ENCODE results near the gene CD81. TPM values are rescaled to one million over a fixed set of nuclear protein-coding genes. Genes with fewer than 3 reads are reported as not detected.

CD81 gene
- total RNA-seq, 1 experiment from 2014 or later: 296 TPM

DNA sequence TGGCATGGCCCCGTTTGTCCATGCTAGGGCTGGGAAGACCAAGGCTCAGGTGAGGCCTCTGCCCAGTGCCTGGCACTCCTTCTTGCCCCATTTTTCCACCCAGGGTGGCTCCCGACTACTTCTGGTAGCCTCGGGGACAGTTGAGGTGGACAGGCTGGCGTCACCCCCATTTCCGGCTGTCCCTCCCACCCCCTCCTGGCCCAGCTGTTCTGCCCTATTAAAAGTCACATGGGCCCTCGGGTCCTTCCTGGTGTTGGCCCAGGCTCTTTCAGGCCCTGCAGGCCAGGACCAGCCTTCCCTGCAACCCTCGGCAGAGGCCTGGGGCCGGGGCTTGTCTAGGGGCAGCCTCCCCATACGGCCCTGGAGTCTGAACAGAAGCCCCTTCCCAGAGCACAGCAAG is 9.5 kb downstream of the CD81 start:
- peaks cover 7 to 8% of the 10 kb centered on the region in 2 experiments; a peak in 2 of 4 replicates for H3K36me3 ChIP-seq (ENCODE audit: control insufficient read depth in 1 of 2, insufficient read depth in 2 of 2, low read length in 2 of 2)
- RAD21 ChIA-PET (ENCODE audit: low non-redundant PET in 1 of 2, low total read pairs in 2 of 2, uncharacterized antibody in 2 of 2, unreplicated experiment in 2 of 2): no interaction called here
- CTCF ChIA-PET: interaction anchor here (0.8 kb wide), 1 partner anchor 14 kb away, joined by 3 read pairs; the partner anchor contains the start of gene TSSC4

More for the DNA sequence above, 9.5 kb downstream of the CD81 start:
- Histone ChIP-seq H3K79me2 (ENCODE audit: insufficient read depth, low read length) (peaks cover 97% of the 10 kb centered on the region), H3K4me2 (ENCODE audit: low read length) (no peak overlapping the region), H3K9me2 (ENCODE audit: insufficient read depth) (no peaks in the 10 kb centered on the region), H3K4me3 (replicated peaks in 1 of 2; ENCODE audit: low read depth in 1 of 2, low read length in 2 of 2) (no peak overlapping the region), H3K27ac (ENCODE audit: low read depth, low read length) (no peak overlapping the region), H4K20me1 (ENCODE audit: insufficient read depth) (peaks cover 10% of the 10 kb centered on the region; the same call in 1 of the 2 replicates), H3K9me3 (ENCODE audit: control insufficient read depth in 1 of 2, insufficient read depth in 1 of 2, low read depth in 1 of 2, low read length in 2 of 2) (no peaks in the 10 kb centered on the region), H3K27me3 (ENCODE audit: insufficient read depth, low read length) (no peaks in the 10 kb centered on the region), H3K4me1 (ENCODE audit: control insufficient read depth in 1 of 2, insufficient read depth in 2 of 2, low read length in 2 of 2) (peaks cover 14 to 55% of the 10 kb centered on the region in 2 experiments), H2AFZ (ENCODE audit: low read depth, low read length, poor library complexity, severe bottlenecking) (no peak overlapping the region), H3K9ac (ENCODE audit: low read length) (no peak overlapping the region)
- POLR2A ChIA-PET: interaction anchor here (2.5 kb wide), 1 partner anchor 9 kb away, joined by 12 read pairs; the partner anchor contains the start of gene CD81
- TF ChIP-seq SP1 (IDR thresholded peaks at IDR 0.05; ENCODE audit: low read depth) (no peak), FOSL1 (IDR thresholded peaks at IDR 0.05; ENCODE audit: low read depth) (no peak), TCF7L2 (IDR thresholded peaks at IDR 0.05; ENCODE audit: borderline replicate concordance, extremely low read depth, insufficient read depth, insufficient read length) (no peak), EGR1 (IDR thresholded peaks at IDR 0.05; ENCODE audit: low read depth) (no peak), POLR2AphosphoS5 (IDR thresholded peaks at IDR 0.05; ENCODE audit: low read depth, low read length) (no peak), RAD21 (IDR thresholded peaks at IDR 0.05; ENCODE audit: low read depth) (no peak), CEBPB (IDR thresholded peaks at IDR 0.05; ENCODE audit: low read depth) (no peak), POLR2A (IDR thresholded peaks at IDR 0.05; ENCODE audit: borderline replicate concordance, extremely low read depth, insufficient read depth, insufficient read length) (no peak), ZFX (IDR thresholded peaks at IDR 0.05) (no peak)
- TF ChIP-seq, protein P1, sequence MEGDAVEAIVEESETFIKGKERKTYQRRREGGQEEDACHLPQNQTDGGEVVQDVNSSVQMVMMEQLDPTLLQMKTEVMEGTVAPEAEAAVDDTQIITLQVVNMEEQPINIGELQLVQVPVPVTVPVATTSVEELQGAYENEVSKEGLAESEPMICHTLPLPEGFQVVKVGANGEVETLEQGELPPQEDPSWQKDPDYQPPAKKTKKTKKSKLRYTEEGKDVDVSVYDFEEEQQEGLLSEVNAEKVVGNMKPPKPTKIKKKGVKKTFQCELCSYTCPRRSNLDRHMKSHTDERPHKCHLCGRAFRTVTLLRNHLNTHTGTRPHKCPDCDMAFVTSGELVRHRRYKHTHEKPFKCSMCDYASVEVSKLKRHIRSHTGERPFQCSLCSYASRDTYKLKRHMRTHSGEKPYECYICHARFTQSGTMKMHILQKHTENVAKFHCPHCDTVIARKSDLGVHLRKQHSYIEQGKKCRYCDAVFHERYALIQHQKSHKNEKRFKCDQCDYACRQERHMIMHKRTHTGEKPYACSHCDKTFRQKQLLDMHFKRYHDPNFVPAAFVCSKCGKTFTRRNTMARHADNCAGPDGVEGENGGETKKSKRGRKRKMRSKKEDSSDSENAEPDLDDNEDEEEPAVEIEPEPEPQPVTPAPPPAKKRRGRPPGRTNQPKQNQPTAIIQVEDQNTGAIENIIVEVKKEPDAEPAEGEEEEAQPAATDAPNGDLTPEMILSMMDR (IDR thresholded peaks at IDR 0.05 in 2 of 3, conservative IDR thresholded peaks at IDR 0.05 in 1 of 3; ENCODE audit: borderline replicate concordance in 1 of 3, insufficient read depth in 1 of 3, low read depth in 2 of 3, low read length in 2 of 3): no peak
- TF ChIP-seq, protein P2, sequence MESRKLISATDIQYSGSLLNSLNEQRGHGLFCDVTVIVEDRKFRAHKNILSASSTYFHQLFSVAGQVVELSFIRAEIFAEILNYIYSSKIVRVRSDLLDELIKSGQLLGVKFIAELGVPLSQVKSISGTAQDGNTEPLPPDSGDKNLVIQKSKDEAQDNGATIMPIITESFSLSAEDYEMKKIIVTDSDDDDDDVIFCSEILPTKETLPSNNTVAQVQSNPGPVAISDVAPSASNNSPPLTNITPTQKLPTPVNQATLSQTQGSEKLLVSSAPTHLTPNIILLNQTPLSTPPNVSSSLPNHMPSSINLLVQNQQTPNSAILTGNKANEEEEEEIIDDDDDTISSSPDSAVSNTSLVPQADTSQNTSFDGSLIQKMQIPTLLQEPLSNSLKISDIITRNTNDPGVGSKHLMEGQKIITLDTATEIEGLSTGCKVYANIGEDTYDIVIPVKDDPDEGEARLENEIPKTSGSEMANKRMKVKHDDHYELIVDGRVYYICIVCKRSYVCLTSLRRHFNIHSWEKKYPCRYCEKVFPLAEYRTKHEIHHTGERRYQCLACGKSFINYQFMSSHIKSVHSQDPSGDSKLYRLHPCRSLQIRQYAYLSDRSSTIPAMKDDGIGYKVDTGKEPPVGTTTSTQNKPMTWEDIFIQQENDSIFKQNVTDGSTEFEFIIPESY (IDR thresholded peaks at IDR 0.05; ENCODE audit: extremely low read depth, insufficient replicate concordance, low read length): no peak
- ATAC-seq: no peak
- intact Hi-C loops (cut with micrococcal nuclease): no loop called here
- BruUV-seq (replicated peaks): no TSS peak
- DNase-seq (ENCODE audit: low read depth, low spot score): no peak

Data from HCT116 (cell line).